Measurements from ENCODE around the gene PROSER2.

- TF ChIP-seq CHD1 (IDR thresholded peaks at IDR 0.05; ENCODE audit: low read length) (no peak), KDM1A (IDR thresholded peaks at IDR 0.05) (no peak), E2F4 (CRISPR knock-in tag; IDR thresholded peaks at IDR 0.05; ENCODE audit: low read depth) (no peak), REST (IDR thresholded peaks at IDR 0.05; ENCODE audit: borderline replicate concordance) (no peak), REST (CRISPR knock-in tag; IDR thresholded peaks at IDR 0.05; ENCODE audit: low read depth) (no peak), MTA1 (IDR thresholded peaks at IDR 0.05; ENCODE audit: borderline replicate concordance) (no peak), FIP1L1 (IDR thresholded peaks at IDR 0.05; ENCODE audit: low read depth, low read length, poor library complexity, severe bottlenecking) (no peak), U2AF1 (optimal IDR thresholded peaks at IDR 0.05; ENCODE audit: low read depth, low read length) (no peak), IRF2 (CRISPR knock-in tag; IDR thresholded peaks at IDR 0.05) (no peak), RCOR1 (IDR thresholded peaks at IDR 0.05; ENCODE audit: borderline replicate concordance in 1 of 2, low read depth in 2 of 2, low read length in 2 of 2) (no peak), FOS (IDR thresholded peaks at IDR 0.05; ENCODE audit: extremely low read depth, insufficient read length) (no peak), EP300 (IDR thresholded peaks at IDR 0.05; ENCODE audit: low read length) (no peak), TFAP4 (CRISPR knock-in tag; IDR thresholded peaks at IDR 0.05; ENCODE audit: borderline replicate concordance) (no peak)
Observed at GRCh38 chr10:11837372-11838161, 14.4 kb downstream of the PROSER2 start.
